ENCODE measurements around the gene C1orf74.

Gene C1orf74

DNA sequence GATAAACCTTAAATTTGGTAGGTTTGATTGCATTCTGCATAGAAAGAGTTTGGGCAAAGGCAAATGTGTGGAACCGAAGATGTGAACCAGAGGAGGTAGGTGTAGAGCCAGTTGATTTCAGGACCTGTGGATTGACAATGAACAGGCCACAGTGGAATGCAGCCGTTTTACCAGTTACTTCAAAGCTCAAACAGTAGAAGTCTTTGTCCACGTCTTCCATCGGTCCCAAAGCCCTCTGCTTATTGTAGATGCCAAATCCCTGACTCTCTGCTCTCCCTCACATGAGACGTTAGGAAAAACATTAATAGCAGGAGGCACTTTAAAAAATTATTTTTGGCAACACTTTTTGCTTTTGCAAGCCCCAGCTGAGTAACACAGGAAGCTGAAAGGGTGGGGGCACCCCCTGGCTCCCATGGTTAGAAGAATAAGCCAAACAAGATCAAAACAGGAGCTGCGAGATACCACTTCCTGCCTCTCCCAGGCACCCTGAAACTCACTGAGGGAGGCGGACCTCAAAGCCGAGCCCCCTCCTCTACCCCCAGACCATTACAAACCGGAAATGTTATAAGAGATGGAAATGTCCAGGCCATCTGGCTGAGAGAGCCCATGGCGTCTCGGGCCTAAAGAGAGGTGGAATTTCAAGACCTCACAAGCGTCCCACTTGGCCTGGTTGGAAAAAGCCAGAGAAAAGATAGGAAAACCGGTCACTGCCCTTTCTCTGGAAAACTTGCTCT lies 15.0 kb downstream of the C1orf74 start:
- peak; percentile 78 to 80 for DNase-seq

DNA sequence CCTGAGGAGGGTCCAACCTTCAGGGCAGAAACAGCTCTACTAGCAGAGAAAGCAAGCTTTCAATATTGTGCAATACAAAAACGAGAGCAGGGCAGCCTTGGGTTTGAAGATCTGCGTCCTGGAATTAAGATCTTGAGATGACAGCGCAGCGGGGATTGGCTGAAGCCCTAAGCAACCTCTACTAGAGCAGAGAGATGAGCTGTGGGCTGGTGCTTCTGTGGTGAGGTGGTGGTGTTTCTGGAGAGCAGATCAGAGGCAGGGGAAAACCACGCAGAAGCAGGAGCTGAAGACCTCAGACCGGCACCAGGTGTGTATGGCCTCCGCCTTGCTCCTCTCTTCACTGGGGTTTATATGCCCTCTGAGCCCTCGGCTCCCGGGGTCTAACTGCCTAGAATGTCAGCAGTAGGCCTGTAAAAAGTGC lies 16.0 kb downstream of the C1orf74 start:
- no peak for DNase-seq

DNA sequence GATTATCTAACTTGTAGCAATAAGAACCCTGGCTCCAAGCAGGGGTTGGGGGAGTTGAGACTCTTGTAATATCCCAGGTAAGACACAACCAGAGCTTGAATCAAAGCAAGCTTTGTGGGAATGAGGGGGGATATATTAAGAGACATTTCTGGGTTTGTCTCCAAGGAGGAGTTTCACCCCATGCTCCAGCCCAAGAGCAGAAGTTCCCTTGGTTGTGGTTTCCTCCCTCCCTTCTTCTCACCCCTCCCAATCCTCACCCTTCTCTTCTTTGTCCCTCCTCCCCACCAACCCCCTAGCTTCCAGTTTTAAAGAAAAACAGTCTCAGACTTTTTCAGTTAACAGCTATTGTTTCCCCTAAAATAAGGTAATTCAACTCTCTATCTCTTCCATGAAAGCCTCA lies 16.7 kb downstream of the C1orf74 start:
- peak in 1 of 2 donors; percentile 38 for DNase-seq

DNA sequence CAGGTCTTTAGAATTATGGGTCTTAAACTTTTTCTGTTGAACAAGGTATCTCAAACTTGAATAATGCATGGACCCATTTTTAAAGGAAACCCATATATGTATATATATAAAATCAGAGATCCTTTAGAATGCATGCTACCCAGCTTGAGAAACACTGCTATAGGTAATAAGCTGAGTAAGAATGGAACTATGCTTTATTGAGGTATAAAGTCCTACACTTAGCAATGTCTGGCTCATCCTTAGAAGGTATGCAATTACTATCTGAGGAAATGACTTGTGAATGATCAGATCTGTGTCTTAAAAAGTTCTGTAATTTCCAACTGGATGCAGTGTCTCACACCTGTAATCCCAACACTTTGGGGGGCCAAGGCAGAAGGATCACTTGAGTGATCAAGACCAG lies 17.3 kb downstream of the C1orf74 start:
- no peak for DNase-seq

DNA sequence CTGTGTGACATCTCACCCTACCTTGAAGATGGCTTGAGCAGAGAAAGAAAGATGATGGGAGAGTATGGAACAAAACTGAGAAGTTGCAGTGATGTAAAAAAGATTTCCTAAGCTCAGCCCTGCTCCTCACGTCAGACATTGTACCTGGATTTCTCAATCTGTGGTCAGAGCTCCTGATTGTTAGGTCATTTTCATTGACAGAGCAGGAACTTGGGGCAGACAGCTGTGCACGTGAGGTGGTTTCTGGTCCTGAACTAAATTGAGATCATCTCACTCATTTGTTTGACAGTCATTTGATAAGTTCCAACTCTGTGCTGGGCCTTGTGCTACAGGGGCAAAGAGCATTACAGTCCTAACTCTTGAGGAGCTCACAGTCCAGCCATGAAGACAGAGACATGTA lies 18.3 kb downstream of the C1orf74 start:
- peak; percentile 85 to 90 for DNase-seq

DNA sequence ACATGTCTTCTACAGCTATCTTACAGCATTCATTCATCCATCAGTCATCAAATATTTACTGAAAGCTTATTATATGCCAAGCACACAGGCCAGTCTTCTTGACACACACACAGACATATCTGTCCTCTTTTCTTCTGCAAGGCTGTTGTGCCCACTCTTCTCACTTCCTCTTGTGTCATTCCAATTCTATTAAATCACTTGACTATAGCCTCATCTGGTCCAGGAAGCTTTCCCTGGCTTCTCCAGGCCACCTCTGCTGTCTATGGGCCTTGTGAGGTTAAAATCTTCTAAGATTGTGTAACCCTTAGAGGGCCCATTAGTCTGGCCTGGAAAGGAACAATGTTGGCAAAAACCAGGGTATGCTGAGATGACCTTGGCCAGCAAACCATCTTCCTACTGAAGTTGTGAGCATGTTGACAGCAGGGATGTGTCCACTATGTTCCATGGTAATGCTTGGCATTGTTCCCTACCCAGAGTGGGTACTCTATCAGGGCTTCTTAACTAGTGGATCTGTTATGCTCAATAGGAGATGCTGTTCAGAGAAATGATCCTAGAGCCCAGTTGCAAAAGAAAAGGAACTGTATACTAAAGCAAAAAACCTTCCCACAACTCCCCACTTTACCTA lies 23.2 kb downstream of the C1orf74 start:
- DNase-seq, result peak; percentile 68 to 81

DNA sequence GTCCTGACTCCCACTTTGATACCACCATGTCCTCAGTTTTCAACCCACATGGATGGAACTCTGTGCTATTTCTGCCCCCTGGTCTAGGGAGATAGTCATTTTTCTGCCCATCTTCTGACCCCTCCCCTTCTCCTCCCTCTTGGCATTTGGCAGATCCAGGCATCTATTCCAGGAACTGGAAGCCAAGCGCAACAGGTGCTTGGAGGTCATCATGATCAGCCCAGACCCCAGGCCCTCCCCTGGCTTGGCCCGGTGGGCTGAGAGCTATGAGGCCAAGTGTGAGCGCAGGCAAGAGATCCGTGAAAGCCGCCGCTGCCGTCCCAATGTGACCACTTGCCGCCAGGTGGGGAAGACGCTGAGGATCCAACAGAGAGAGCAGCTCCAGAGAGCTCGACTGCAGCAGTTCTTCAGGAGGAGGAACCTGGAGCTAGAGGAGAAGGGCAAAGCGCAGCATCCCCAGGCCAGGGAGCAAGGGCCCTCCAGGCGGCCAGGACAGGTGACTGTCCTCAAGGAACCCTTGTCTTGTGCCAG lies 24.5 kb downstream of the C1orf74 start:
- no peak for DNase-seq

DNA sequence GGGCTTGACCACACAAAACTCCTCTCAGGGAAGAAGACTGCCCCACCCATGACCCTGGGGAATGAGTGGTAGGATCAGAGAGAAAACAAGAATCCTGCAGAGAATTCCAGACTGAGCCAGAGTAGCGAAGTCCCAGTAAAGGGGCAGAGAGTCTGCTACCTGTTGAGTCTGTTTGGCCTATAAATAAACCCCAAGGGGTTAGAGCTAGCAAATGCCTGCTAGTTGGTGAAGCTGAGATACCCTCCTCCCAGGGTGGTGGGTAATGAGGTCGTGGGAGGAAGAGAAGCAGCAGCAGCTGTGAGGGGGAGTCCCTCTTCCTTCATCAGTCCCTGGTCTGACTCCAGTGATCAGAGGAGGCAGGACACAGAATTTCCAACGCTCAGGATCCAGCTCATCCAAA lies 26.0 kb downstream of the C1orf74 start:
- no peak for DNase-seq

DNA sequence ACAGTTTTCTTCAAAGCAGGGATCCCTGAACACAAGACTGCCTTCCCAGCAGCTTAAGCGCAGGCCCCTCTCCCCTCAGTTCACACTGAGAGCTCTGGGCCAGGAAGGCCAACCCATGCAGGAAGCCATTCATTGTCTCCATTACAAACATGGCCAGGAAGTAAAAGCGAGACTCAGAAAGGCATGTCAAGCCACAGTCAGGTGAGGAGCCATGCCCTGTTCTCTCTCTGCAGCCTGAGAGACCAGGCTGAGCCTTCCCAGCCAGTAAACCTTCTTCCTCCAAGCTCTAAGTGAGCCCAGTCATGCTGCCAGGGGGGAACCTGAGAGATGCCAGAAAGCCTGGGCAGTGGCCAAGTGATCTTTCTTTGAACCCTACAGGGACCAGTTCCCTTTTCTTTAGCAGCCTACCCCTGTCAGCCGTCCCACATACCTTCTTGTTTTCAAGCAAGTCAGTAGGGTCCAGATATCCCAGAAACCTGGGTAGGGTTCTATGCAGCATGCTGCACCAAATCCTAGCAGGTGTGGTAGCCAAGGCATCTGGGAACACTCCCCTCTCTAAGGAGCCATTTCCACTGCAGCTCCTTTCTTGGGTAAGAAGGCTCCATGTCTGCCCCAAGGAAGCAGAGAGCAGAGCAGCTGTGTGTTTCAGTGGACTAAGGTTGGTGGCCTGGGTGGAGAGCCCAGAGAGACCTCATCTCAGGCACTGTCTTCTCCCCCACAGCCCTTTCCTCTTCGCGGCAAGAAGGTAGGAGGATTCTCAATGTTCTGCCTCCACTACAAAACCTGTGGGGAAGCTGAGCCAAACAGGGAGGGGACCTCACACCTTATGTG lies 27.5 kb downstream of the C1orf74 start:
- DNase-seq, result peak; percentile 74 to 76

DNA sequence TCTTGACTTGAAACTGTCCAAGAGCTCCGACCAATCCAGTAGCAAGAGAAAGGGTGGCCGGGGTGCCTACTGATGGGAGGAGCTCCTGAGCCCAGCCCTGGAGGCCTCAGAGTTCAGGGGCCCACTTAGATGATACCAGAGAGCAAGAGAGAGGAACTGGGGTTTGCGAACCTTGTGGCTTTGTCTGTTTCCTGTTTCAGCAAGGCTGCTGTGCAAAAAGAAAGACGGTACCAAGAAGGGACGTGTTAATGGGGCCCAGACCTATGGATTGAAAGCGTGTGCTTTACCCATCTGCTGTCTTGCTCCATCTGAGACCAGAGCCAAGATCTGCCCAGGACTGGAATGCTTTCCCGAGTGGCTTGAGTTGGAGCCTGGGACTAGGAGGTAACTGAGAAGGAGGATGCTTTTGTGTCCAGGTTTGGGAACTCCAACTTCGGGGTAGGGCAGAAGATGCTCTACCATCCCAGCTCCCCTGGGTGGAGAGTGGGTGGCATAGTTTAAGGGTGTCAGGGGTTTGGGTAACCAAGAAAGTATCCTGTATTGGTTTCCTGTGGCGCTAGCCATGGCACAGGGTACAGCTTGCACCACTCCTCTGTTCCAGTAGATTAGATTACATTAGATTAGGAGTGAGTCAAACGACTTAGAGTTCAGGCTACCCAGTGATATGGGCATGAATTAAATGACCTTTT lies 28.3 kb downstream of the C1orf74 start, which contains the start of gene TRAF3IP3:
TRAF3IP3 (plus strand) TSS at position 128 of the 689 bp plus-strand sequence. CDS start 3,987 bp downstream, outside the sequence.
- DNase-seq, result peak; percentile 79 to 83

DNA sequence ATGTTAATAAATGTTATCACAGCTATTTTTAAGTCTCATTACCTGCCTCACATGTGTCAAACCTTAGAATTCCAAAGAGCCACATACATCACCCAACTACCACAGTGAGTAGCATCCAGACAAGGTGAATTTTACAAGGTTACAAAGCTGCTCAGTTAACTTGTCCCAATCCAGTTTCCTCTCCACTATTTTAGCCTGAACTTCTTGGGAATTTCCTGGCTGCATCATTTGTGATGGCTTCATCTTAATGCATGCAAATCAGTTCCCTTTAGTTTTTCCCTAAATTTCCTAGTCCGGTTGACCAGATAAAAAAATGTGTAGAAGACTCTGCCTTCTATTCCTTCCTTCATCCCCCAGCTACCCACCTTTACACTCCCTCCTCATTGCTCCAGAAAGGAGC lies 29.1 kb downstream of the C1orf74 start:
- no peak for DNase-seq

DNA sequence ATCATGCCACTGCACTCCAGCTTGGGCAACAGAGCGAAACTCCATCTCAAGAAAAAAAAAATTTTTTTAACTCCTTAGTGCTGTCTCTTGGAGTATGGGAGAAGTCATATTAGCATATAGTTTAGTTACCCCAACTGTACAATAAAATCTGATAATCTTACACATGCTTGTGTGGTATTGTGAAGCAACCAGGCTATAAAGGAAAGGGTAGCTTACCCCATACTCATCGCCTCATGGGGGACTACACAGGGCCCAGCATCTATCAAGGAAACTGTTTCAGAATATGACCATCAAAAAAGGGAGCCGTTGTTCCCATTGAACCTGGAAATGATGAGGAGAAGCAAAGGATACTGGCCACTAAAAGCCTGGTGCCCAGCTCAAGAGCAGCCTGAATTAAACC lies 31.5 kb downstream of the C1orf74 start:
- no peak for DNase-seq

DNA sequence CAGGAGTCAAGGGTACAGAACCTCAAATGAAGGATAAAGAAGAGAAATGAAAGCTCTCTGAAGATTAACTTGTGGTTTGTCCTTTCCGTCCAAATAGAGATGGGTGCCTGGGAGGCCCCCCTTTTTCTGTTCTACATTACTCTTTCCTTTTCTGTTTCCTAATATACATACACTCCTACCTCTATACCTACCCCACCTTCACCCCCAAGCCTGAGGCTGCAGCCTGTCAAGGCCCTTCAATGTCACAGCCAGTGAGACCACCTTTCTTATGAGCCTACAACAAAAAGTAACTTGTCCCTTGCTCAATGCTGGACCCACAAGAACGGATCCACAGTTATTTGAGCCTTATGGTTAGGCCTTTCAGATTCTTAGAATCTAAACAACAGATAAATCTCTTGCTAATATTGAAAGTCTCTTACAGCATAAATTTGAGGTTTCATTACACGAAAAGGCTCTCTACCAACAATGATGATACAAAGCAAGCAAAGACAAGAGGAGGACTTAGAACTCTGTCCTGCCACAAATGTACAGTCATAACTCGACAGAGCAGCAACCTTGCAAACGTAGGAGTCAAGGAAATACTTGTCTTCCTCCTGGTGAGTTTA lies 32.6 kb downstream of the C1orf74 start:
- no peak for DNase-seq

DNA sequence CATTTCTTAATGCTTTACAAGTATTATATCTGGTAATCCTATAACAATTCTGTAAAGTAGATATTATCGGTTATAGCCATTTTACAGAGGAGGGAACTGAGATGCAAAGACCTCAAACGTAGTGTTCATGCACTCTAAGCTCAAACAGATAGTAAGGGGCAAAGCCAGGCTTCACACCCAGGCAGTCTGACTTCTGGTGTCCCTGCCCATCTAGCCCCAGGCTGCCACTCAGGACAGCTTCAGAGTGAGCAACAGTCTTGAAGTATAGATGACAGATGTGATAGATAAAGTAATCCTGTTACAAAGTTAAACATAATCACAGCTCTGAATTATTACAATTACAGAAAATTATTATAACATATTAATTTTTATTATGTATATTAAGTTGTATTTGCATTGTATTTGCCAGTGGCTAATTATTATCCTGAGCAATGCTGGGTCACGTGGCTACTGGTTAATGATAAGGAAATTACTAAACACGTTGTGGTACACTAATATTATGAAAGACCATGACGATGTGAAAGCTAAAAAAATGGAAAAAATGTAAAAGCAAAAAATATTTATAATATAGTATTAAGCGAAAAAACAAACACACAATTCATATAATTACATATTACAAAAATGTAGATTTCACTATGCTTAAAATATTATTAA lies 34.6 kb downstream of the C1orf74 start:
- no peak for DNase-seq

DNA sequence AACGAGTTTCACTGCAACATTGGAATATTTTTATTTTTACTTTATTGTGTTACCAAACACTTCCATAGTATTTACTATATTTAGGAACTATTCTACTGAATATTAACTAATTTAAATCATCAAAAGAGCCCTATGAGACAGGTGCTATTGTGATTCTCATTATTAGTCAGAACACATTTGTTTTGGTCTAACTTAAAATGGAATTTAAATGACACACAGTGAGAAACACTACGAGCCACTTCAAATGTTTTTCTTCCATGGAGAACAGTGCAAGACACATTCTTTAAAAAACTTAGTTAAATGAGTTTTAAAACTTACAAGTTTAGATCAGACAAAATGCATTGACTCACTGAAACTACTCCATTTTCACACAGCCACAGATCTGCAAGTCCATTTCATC lies 35.2 kb downstream of the C1orf74 start:
- no peak for DNase-seq

DNA sequence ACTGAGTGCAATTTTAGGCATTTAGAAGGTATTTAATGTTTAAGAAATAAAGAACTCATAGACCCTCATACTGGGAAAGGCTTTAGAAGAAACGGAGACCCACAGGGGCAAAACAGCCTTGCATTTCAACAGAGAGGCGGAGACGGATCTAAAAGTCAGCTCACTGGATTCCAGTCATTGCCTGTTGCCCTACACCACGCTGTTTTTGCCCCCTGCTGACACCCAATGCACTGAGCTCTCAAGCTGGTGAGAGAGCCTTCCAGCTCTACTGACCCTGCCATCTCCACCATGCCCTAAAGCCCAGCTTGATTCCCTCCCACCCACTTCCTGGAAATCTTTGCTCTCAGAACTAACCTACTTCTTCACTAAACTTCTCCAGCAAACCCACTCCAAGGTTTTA lies 35.7 kb downstream of the C1orf74 start:
- no peak for DNase-seq

DNA sequence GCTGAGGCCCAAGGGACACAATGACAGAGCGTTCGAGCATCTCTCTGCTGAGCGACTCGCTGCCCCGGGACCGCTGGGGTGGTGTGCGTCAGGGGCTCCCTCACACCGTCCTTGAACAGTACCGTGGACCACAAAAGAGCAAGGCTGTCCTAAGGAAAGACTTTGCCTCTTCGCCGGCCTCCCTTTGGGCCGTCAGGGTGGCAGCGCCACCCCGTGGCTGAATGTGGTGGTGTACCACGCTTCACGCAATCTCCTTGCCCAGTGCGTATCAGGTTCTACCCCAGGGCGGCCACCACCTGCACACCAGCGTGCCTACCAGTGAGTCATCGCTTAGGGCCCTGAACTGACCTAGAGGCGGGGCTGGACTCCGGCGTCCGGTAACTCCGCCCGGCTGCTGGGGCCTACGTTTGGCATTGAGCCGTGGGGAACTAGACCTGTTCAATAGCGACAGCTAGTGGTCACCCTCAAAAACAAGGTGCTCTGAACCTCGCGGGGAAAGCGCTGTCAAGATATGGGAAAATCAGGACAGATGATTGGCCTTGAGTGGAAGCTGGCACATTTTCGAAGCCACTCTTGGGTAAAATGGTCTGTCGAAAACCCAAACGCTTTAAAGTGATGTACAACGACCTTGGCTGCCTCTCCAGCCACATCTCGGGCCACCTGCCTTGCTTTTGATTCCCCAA lies 36.6 kb downstream of the C1orf74 start:
- DNase-seq, result peak; percentile 82 to 83

DNA sequence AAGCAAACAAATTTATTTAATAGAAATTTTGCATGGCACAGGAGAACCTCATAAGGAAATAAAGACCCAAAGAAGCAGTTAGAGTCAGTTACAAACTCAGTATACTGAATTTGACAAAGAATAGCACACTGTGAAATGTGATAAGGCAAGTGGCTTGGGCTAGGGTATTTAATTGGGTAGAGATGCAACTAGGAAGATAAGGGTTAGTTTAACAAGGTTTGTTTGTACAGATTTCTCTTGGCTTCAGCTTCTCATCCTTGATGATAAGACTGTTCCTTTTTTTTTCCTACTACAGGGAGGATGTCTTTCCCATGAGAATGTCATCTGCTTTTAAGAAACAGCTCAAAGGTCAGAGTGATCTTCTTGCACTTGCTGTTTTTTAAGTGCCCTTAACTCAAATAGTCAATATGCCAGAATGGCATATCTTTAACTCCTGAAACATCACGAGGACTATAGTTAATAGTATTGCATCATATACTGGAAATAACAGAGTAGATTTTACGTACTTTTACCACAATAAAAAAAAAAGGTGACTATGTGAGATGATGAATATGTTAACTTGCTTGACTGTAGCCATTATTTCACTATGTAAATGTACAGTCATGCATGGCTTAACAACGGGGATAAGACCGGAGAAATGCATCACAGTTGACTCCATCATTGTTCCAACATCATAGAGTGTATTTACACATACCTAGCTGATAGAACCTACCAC lies 37.8 kb downstream of the C1orf74 start:
- DNase-seq, result no peak

DNA sequence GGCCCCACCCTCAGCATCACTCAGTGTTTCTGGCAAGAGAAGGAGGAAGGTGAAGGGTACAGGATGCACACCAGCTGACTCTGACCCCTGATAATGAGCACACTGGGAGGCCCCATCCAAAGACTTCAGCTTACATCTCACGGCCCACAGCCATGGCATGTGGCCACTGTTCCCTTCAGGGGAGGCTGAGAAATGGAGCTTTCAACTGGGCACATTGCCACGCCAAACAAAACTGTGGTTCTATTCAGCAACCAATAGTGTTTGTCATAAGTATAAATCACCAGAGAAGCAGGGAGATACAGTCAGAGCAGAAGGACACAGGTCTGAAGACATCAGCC lies 41.2 kb downstream of the C1orf74 start:
- DNase-seq, result no peak

DNA sequence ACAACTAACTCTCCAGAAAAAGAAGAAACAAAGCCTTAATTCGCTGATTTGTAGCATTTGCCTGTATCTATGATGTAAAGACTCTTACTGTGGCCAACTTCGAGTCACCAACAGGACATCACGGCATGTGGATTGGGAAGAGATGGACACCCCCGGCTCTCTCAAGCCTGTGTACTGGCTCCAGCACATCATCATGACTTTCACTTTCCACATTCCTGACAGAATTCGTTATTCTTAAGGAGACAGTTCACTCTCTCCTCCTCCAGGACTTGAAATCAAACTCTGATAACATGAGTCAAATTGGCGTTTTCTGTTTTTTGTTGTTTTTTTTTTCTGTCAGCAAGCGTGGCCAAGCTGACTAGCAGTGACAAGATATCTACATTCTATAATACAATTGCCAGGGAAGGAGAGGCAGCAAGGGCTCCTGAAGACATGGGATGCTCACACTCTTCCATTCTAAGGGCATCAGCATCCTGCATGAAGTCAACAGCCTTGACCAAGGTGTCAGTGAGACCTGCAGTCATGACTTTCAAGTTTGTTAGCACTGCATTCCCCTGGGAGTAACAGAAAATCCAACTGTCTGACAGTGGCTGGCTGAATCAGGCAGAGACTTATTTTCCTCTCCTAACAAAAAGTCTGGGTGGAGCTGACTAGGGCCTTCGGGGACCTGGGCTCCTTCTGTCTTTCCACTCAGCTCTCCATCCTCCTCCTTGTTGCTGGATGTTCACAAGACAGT lies 41.8 kb downstream of the C1orf74 start:
- no peak for DNase-seq
